ENCODE results near the gene TRAPPC4.
"Not testable (repeated sequence)": the region's sequence is repeated elsewhere in the genome, so short reads cannot be mapped to it uniquely, and the experiment has no call there.

The TRAPPC4 gene

GRCh38 chr11:119031912-119032280, 13.3 kb downstream of the TRAPPC4 start:
- no peaks in the 10 kb centered on the region for H3K36me3 ChIP-seq
- H3K4me1 ChIP-seq (ENCODE audit: control insufficient read depth in 1 of 2, insufficient read depth in 1 of 2, low read depth in 1 of 2, low read length in 1 of 2): peaks cover 18 to 20% of the 10 kb centered on the region in 2 experiments
- TF ChIP-seq CTCF (IDR thresholded peaks at IDR 0.05): no peak
- H3K4me3 ChIP-seq (ENCODE audit: low read depth in 1 of 2, low read length in 1 of 2): no peak overlapping the region
- no peak overlapping the region for H3K27ac ChIP-seq
- H3K9me3 ChIP-seq: no peaks in the 10 kb centered on the region
- H3K27me3 ChIP-seq: no peaks in the 10 kb centered on the region

GRCh38 chr11:119033421-119033820, 14.9 kb downstream of the TRAPPC4 start:
- H3K4me1 ChIP-seq (ENCODE audit: control insufficient read depth in 1 of 2, insufficient read depth in 1 of 2, low read depth in 1 of 2, low read length in 1 of 2): peaks cover 18 to 20% of the 10 kb centered on the region in 2 experiments
- H3K27ac ChIP-seq; H3K9me3 ChIP-seq; H3K36me3 ChIP-seq; H3K4me3 ChIP-seq (ENCODE audit: low read depth in 1 of 2, low read length in 1 of 2); H3K27me3 ChIP-seq: not testable (repeated sequence)

GRCh38 chr11:119034813-119035212, 16.2 kb downstream of the TRAPPC4 start:
- H3K36me3 ChIP-seq: no peaks in the 10 kb centered on the region
- H3K9me3 ChIP-seq: no peaks in the 10 kb centered on the region
- peaks cover 10 to 15% of the 10 kb centered on the region in 2 experiments for H3K4me1 ChIP-seq (ENCODE audit: control insufficient read depth in 1 of 2, insufficient read depth in 1 of 2, low read depth in 1 of 2, low read length in 1 of 2)
- H3K4me3 ChIP-seq (ENCODE audit: low read depth in 1 of 2, low read length in 1 of 2): no peak overlapping the region
- no peak overlapping the region for H3K27ac ChIP-seq
- H3K27me3 ChIP-seq: no peaks in the 10 kb centered on the region
- no peak for TF ChIP-seq CTCF (IDR thresholded peaks at IDR 0.05)

GRCh38 chr11:119038884-119039283, 20.3 kb downstream of the TRAPPC4 start:
- Histone ChIP-seq H3K9me3 (no peaks in the 10 kb centered on the region), H3K27ac (no peak overlapping the region), H3K36me3 (no peaks in the 10 kb centered on the region), H3K27me3 (no peaks in the 10 kb centered on the region), H3K4me1 (ENCODE audit: control insufficient read depth in 1 of 2, insufficient read depth in 1 of 2, low read depth in 1 of 2, low read length in 1 of 2) (peaks cover 0 to 4% of the 10 kb centered on the region in 2 experiments), H3K4me3 (ENCODE audit: low read depth in 1 of 2, low read length in 1 of 2) (no peak overlapping the region)
- TF ChIP-seq CTCF (IDR thresholded peaks at IDR 0.05): no peak

- H3K4me1 ChIP-seq (ENCODE audit: control insufficient read depth in 1 of 2, insufficient read depth in 1 of 2, low read depth in 1 of 2, low read length in 1 of 2); H3K36me3 ChIP-seq; H3K9me3 ChIP-seq: not testable (repeated sequence)
These were observed 20.9 kb downstream of the TRAPPC4 start for GRCh38 chr11:119039471-119039870.

GRCh38 chr11:119041821-119042514, 23.4 kb downstream of the TRAPPC4 start:
- Histone ChIP-seq H3K27ac (no peak overlapping the region), H3K4me1 (ENCODE audit: control insufficient read depth in 1 of 2, insufficient read depth in 1 of 2, low read depth in 1 of 2, low read length in 1 of 2) (peaks cover 0 to 4% of the 10 kb centered on the region in 2 experiments), H3K4me3 (ENCODE audit: low read depth in 1 of 2, low read length in 1 of 2) (no peak overlapping the region), H3K36me3 (peaks cover 10% of the 10 kb centered on the region), H3K27me3 (no peaks in the 10 kb centered on the region), H3K9me3 (no peaks in the 10 kb centered on the region)
- no peak for TF ChIP-seq CTCF (IDR thresholded peaks at IDR 0.05)

More at GRCh38 chr11:119039471-119039870, 20.9 kb downstream of the TRAPPC4 start:
- H3K27me3 ChIP-seq; H3K27ac ChIP-seq; H3K4me3 ChIP-seq (ENCODE audit: low read depth in 1 of 2, low read length in 1 of 2): not testable (repeated sequence)

All from neutrophil (primary cell).